Neural crest cell (in vitro differentiated cells): Measurements from ENCODE around the gene TMEM184C. TPM values are rescaled to one million over a fixed set of nuclear protein-coding genes. Genes with fewer than 3 reads are reported as not detected.

Experiments used
- DNase-seq: peaks from one replicate; pipeline ENCODE4 v3.0.0; 2021; ENCODE audit warnings: low read depth, mixed read lengths, low spot score
- H3K27ac Mint-ChIP-seq: one replicate; pipeline ENCODE4 v1.8.0; 2021; ENCODE audit warnings: mild to moderate bottlenecking, mixed read lengths; ENCODE audit not compliant: unreplicated experiment
- H3K27me3 Mint-ChIP-seq: 2 replicates; pipeline ENCODE4 v1.8.0; 2021; ENCODE audit warnings: low read depth, mild to moderate bottlenecking, mixed read lengths
- H3K36me3 Mint-ChIP-seq: 2 replicates; pipeline ENCODE4 v1.8.0; 2021; ENCODE audit warnings: low read depth, mild to moderate bottlenecking, mixed read lengths
- H3K4me1 Mint-ChIP-seq: 2 replicates; pipeline ENCODE4 v1.8.0; 2021; ENCODE audit warnings: mixed read lengths
- H3K4me3 Mint-ChIP-seq: one replicate; pipeline ENCODE4 v1.8.0; 2021; ENCODE audit warnings: mild to moderate bottlenecking, mixed read lengths
- H3K9me3 Mint-ChIP-seq: 2 replicates; pipeline ENCODE4 v1.8.0; 2021; ENCODE audit warnings: mixed read lengths
- CTCF ChIP-seq: fragments of 200-600 bp; sonication (generic); conservative IDR thresholded peaks from 2 replicates; pipeline ENCODE4 v1.5.0; 2021; ENCODE audit warnings: antibody characterized with exemption, mild to moderate bottlenecking
- total RNA-seq: library from RNA; stranded (reverse); gene quantifications from 2 replicates; pipeline ENCODE4 v1.2.1, GENCODE V29; 2021

The TMEM184C gene
- total RNA-seq, 1 donor from 2014 or later: 36.4 TPM

- TF ChIP-seq CTCF: no peak
- Mint-ChIP-seq H3K27ac (no peak overlapping the region), H3K4me3 (no peak overlapping the region), H3K27me3 (no peaks in the 10 kb centered on the region), H3K4me1 (no peaks in the 10 kb centered on the region), H3K9me3 (peaks cover 7% of the 10 kb centered on the region), H3K36me3 (no peaks in the 10 kb centered on the region)
- DNase-seq: no peak
Observed at GRCh38 chr4:147578593-147578992, 38.6 kb upstream of the TMEM184C start.

GRCh38 chr4:147580396-147580795, 36.8 kb upstream of the TMEM184C start:
- Mint-ChIP-seq H3K4me3 (no peak overlapping the region), H3K4me1 (peaks cover 8% of the 10 kb centered on the region), H3K36me3 (no peaks in the 10 kb centered on the region), H3K9me3 (peaks cover 8% of the 10 kb centered on the region), H3K27ac (no peak overlapping the region), H3K27me3 (no peaks in the 10 kb centered on the region)
- no peak for TF ChIP-seq CTCF
- DNase-seq: no peak

- DNase-seq: no peak
- H3K27me3 Mint-ChIP-seq: no peaks in the 10 kb centered on the region
- H3K9me3 Mint-ChIP-seq: peaks cover 10% of the 10 kb centered on the region
- H3K36me3 Mint-ChIP-seq: no peaks in the 10 kb centered on the region
- TF ChIP-seq CTCF: no peak
- H3K4me1 Mint-ChIP-seq: peaks cover 20% of the 10 kb centered on the region
- H3K27ac Mint-ChIP-seq: no peak overlapping the region
- H3K4me3 Mint-ChIP-seq: no peak overlapping the region
Observed at GRCh38 chr4:147581606-147582350, 35.4 kb upstream of the TMEM184C start.

GRCh38 chr4:147582386-147583060, 34.7 kb upstream of the TMEM184C start:
- Mint-ChIP-seq H3K4me1 (peaks cover 27% of the 10 kb centered on the region), H3K36me3 (no peaks in the 10 kb centered on the region), H3K4me3 (no peak overlapping the region), H3K27me3 (no peaks in the 10 kb centered on the region), H3K27ac (no peak overlapping the region), H3K9me3 (peaks cover 10% of the 10 kb centered on the region)
- no peak for DNase-seq
- no peak for TF ChIP-seq CTCF

GRCh38 chr4:147583876-147584275, 33.3 kb upstream of the TMEM184C start:
- DNase-seq: no peak
- Mint-ChIP-seq H3K4me1 (peaks cover 36% of the 10 kb centered on the region), H3K4me3 (no peak overlapping the region), H3K9me3 (peaks cover 10% of the 10 kb centered on the region), H3K27ac (no peak overlapping the region), H3K36me3 (no peaks in the 10 kb centered on the region), H3K27me3 (no peaks in the 10 kb centered on the region)
- TF ChIP-seq CTCF: no peak
